HepG2 (cell line): ENCODE data around the gene C10orf143. TPM values are rescaled to one million over a fixed set of nuclear protein-coding genes. Genes with fewer than 3 reads are reported as not detected.

ENCODE experiments used
- ATAC-seq: fragments of 200-7000 bp; cut with Tn5 transposase; 3 replicates; pipeline ENCODE4 v1.9.1; 2020; ENCODE audit warnings: mild to moderate bottlenecking, moderate library complexity
- BruUV-seq: library from RNA; stranded (reverse); fragments of 400-500 nt; replicated peaks from 2 replicates; lab custom pipeline; 2021; lab: Mats Ljungman, UMichigan
- CTCF ChIA-PET: fragments of 300-600 bp; formaldehyde crosslinking; extraction: SDS; loops from one replicate; lab custom pipeline; 2021; ENCODE audit warnings: low total read pairs, inconsistent platforms, low intra/inter-chr PET ratio; lab: Yijun Ruan, JAX
- POLR2A ChIA-PET: fragments of 350-600 bp; sonication (Branson Sonifier 250); formaldehyde crosslinking; loops from one replicate; lab custom pipeline; 2020; ENCODE audit warnings: antibody characterized with exemption, inconsistent platforms; lab: Yijun Ruan, JAX
- DNase-seq: peaks from one replicate; pipeline ENCODE4 v3.0.0-alpha.2; 2015; ENCODE audit warnings: low spot score
- FAIRE-seq: peaks from 3 replicates; lab custom pipeline; 2011; peaks lifted over from hg19 to GRCh38; lab: Jason Lieb, UNC
- H2AFZ ChIP-seq: one replicate; pipeline ENCODE4 v1.6.1; 2011; ENCODE audit warnings: low read length, inconsistent platforms
- H3K27ac ChIP-seq: fragments of 300-600 bp; 3 replicates; pipeline ENCODE4 v1.8.0; 2011; ENCODE audit warnings: mixed run types, mild to moderate bottlenecking, mixed read lengths, low read length, inconsistent platforms; ENCODE audit not compliant: insufficient read depth; ENCODE audit errors: extremely low read length
- H3K27me3 ChIP-seq, 2 experiments: fragments of 200-600 bp in 1 of 2; 2 replicates in 1 of 2; 3 replicates in 1 of 2; pipeline versions ENCODE4 v1.6.0 to v1.8.0; 2011; ENCODE audit warnings: low read length in 2 of 2, mild to moderate bottlenecking in 2 of 2, moderate library complexity in 2 of 2, inconsistent platforms in 1 of 2; ENCODE audit not compliant: insufficient read depth in 2 of 2, control insufficient read depth in 1 of 2
- H3K36me3 ChIP-seq, 2 experiments: fragments of 200-600 bp in 1 of 2; replicated peaks in 1 of 2; 2 replicates in 1 of 2; 3 replicates in 1 of 2; pipeline versions ENCODE4 v1.5.1 to v1.8.0; 2011; ENCODE audit warnings: low read length in 2 of 2, inconsistent platforms in 1 of 2; ENCODE audit not compliant: insufficient read depth in 2 of 2, control insufficient read depth in 1 of 2
- H3K4me1 ChIP-seq: 2 replicates; pipeline ENCODE4 v1.5.1; 2012; ENCODE audit warnings: low read length, inconsistent platforms; ENCODE audit not compliant: insufficient read depth
- H3K4me2 ChIP-seq: 2 replicates; pipeline ENCODE4 v1.6.0; 2011; ENCODE audit warnings: low read depth, low read length, inconsistent platforms
- H3K4me3 ChIP-seq, 3 experiments: fragments of 200-600 bp in 1 of 3; sonication (generic), shearing (Covaris generic) in 1 of 3; replicated peaks in 1 of 3; 2 replicates each; pipeline ENCODE4 v1.5.1; 2011 to 2016; ENCODE audit warnings: low read length in 3 of 3, inconsistent platforms in 2 of 3, low read depth in 2 of 3, mild to moderate bottlenecking in 2 of 3, control low read depth in 1 of 3, mixed read lengths in 1 of 3; ENCODE audit not compliant: insufficient read depth in 1 of 3
- H3K79me2 ChIP-seq: one replicate; pipeline ENCODE4 v1.6.1; 2011; ENCODE audit warnings: low read length, inconsistent platforms; ENCODE audit not compliant: insufficient read depth
- H3K9ac ChIP-seq: 2 replicates; pipeline ENCODE4 v1.6.0; 2011; ENCODE audit warnings: mild to moderate bottlenecking, low read depth, low read length, inconsistent platforms; ENCODE audit not compliant: insufficient read depth
- H3K9me3 ChIP-seq: 2 replicates; pipeline ENCODE4 v1.5.1; 2012; ENCODE audit warnings: mild to moderate bottlenecking, low read length
- H4K20me1 ChIP-seq: 2 replicates; pipeline ENCODE4 v1.6.0; 2011; ENCODE audit warnings: inconsistent platforms, mild to moderate bottlenecking, low read length, moderate library complexity; ENCODE audit not compliant: insufficient read depth
- ATF7-NPFF ChIP-seq: sonication (generic); formaldehyde crosslinking; IDR thresholded peaks from 2 replicates; pipeline ENCODE4 v1.8.1; 2023; ENCODE audit warnings: mild to moderate bottlenecking, low read depth, missing genetic modification reagents, moderate library complexity
- MAF1 ChIP-seq: sonication (generic); formaldehyde crosslinking; IDR thresholded peaks from 2 replicates; pipeline ENCODE4 v1.5.0; 2020; ENCODE audit warnings: missing genetic modification reagents, borderline replicate concordance
- NR3C1 ChIP-seq: sonication (generic); formaldehyde crosslinking; IDR thresholded peaks from 2 replicates; pipeline ENCODE4 v1.4.0; 2020; ENCODE audit warnings: missing genetic modification reagents
- TARDBP ChIP-seq: sonication (generic); formaldehyde crosslinking; IDR thresholded peaks from 2 replicates; pipeline ENCODE4 v1.8.0; 2022; ENCODE audit warnings: mild to moderate bottlenecking, missing genetic modification reagents
- ZNF10 ChIP-seq: sonication (generic); formaldehyde crosslinking; IDR thresholded peaks from 2 replicates; pipeline ENCODE4 v1.4.0; 2020; ENCODE audit warnings: mild to moderate bottlenecking, low read depth, missing genetic modification reagents, borderline replicate concordance
- ZNF143 ChIP-seq: sonication (generic); formaldehyde crosslinking; IDR thresholded peaks from 2 replicates; pipeline ENCODE4 v1.4.0; 2020; ENCODE audit warnings: missing genetic modification reagents
- ZNF256 ChIP-seq: sonication (generic); formaldehyde crosslinking; conservative IDR thresholded peaks from 2 replicates; pipeline ENCODE4 v1.4.0; 2020; ENCODE audit warnings: missing genetic modification reagents
- ZNF280B ChIP-seq: sonication (generic); formaldehyde crosslinking; IDR thresholded peaks from 2 replicates; pipeline ENCODE4 v1.5.0; 2020; ENCODE audit warnings: missing genetic modification reagents, mild to moderate bottlenecking, borderline replicate concordance
- ZNF567 ChIP-seq: sonication (generic); formaldehyde crosslinking; IDR thresholded peaks from 2 replicates; pipeline ENCODE4 v1.8.1; 2023; ENCODE audit warnings: mild to moderate bottlenecking, missing genetic modification reagents, borderline replicate concordance
- ZNF850 ChIP-seq: sonication (generic); formaldehyde crosslinking; conservative IDR thresholded peaks from 2 replicates; pipeline ENCODE4 v1.9.0; 2021; ENCODE audit warnings: mild to moderate bottlenecking, missing genetic modification reagents
- WGBS: methylation state at CpG from one replicate; pipeline ENCODE4 v1.1.6; 2017; ENCODE audit warnings: low lambda C conversion rate; 5-methylcytosine and 5-hydroxymethylcytosine counted together
- in situ Hi-C: cut with HindIII; loops from 2 replicates; pipeline ENCODE4 v1.10.0; 2017; ENCODE audit warnings: low pct_unique_long_range_greater_than_20kb; ENCODE audit not compliant: extremely low pct_ligation_motif_present
- intact Hi-C: fragments of 100-400 bp; cut with micrococcal nuclease; formaldehyde crosslinking; loops from one replicate; pipeline ENCODE4 v1.10.0; 2022; ENCODE audit not compliant: unreplicated experiment
- polyA plus RNA-seq, 8 experiments: library from polyadenylated mRNA; depleted of rRNA in 3 of 8; stranded (reverse) in 7 of 8; unstranded in 1 of 8; fragments of >200 nt; fragmentation: Illumina TruSeq in 4 of 8; extraction: Trizol in 4 of 8; gene quantifications; 2 replicates each; pipeline versions ENCODE4 v1.2.1 to v1.2.3, GENCODE V29; 2011 to 2016; ENCODE audit warnings: low read depth in 4 of 8, missing spikeins in 1 of 8, mixed read lengths in 1 of 8; ENCODE audit not compliant: insufficient read depth in 1 of 8
- total RNA-seq, 5 experiments: library from RNA; depleted of rRNA; stranded (reverse); fragments of >200 nt; fragmentation: Illumina TruSeq; extraction: Trizol; gene quantifications; 2 replicates each; pipeline ENCODE4 v1.2.3, GENCODE V29; 2016; ENCODE audit warnings: low read depth in 1 of 5
- TF ChIP-seq, protein P1 (sequence below): sonication (generic); formaldehyde crosslinking; IDR thresholded peaks from 2 replicates; pipeline ENCODE4 v1.5.0; 2020; ENCODE audit warnings: mild to moderate bottlenecking, missing genetic modification reagents
- TF ChIP-seq, protein P2 (sequence below): sonication (generic); formaldehyde crosslinking; IDR thresholded peaks from 2 replicates; pipeline ENCODE4 v1.5.1; 2020; ENCODE audit warnings: missing genetic modification reagents, mild to moderate bottlenecking, borderline replicate concordance

Gene C10orf143
- total and polyA plus RNA-seq, 2 of the 13 experiments (the other 11 are each of a cell fraction or from before 2014, with no cell fraction given): 0.21 to 0.91 TPM

DNA sequence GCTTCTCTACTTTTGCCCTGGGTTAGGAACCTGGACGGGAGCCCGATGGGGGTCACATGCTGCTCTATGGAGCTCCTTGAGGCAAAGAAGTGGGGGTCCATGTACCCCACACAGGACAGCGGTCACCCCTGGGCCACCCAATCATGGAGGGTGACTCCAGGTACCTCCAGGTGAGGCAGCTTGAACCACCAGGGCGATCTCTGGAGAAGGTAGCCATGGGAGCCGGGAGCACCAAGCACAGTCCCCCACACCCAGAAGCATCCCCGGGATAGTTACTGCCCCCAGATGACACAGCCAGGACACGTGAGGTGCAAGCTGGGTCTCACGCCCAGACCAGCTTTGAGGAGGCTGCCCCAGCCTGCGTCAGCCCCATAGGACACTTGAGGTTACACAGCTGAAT, 58.4 kb downstream of the C10orf143 start:
- BruUV-seq: no TSS peak
- Histone ChIP-seq H3K27me3 (peaks cover 4 to 33% of the 10 kb centered on the region in 2 experiments), H3K36me3 (no peaks in the 10 kb centered on the region), H3K9me3 (no peaks in the 10 kb centered on the region), H3K79me2 (no peaks in the 10 kb centered on the region), H3K9ac (no peak overlapping the region), H3K4me1 (no peaks in the 10 kb centered on the region), H3K27ac (no peak overlapping the region), H3K4me2 (no peak overlapping the region), H2AFZ (no peak overlapping the region), H3K4me3 (no peak overlapping the region), H4K20me1 (no peaks in the 10 kb centered on the region)
- FAIRE-seq (no peak), ATAC-seq (no peak), DNase-seq (no peak)
- in situ Hi-C loops: no loop called here
- ChIA-PET CTCF (no interaction called here), POLR2A (no interaction called here)
- TF ChIP-seq, protein P1, sequence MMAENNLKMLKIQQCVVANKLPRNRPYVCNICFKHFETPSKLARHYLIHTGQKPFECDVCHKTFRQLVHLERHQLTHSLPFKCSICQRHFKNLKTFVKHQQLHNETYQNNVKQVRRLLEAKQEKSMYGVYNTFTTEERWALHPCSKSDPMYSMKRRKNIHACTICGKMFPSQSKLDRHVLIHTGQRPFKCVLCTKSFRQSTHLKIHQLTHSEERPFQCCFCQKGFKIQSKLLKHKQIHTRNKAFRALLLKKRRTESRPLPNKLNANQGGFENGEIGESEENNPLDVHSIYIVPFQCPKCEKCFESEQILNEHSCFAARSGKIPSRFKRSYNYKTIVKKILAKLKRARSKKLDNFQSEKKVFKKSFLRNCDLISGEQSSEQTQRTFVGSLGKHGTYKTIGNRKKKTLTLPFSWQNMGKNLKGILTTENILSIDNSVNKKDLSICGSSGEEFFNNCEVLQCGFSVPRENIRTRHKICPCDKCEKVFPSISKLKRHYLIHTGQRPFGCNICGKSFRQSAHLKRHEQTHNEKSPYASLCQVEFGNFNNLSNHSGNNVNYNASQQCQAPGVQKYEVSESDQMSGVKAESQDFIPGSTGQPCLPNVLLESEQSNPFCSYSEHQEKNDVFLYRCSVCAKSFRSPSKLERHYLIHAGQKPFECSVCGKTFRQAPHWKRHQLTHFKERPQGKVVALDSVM (CRISPR knock-in tag): no peak
- intact Hi-C loops: no loop called here
- WGBS: 43% methylated on average over 5 of the region's 9 CpGs

DNA sequence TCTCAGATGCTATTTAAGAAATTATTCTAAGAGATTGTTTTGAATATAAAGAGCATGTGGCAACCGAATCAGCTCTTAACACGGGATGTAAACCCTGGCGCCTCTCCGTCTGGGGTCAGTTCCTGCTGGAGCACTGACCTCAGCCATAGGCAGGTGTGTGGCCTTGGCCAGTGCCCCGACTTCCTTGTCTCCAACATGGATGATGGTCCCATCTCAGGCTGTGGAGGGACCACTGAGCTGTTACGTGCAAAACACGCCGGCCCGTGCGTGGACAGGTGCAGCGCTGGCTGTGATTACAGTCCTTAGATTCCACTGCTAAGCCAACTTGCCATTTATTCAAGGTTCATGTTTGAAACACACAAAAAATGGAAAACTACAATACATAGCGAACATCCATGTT, 59.9 kb downstream of the C10orf143 start:
- Histone ChIP-seq H3K9me3 (no peaks in the 10 kb centered on the region), H3K79me2 (no peaks in the 10 kb centered on the region), H2AFZ (no peak overlapping the region), H3K36me3 (no peaks in the 10 kb centered on the region), H3K27me3 (peaks cover 4 to 33% of the 10 kb centered on the region in 2 experiments), H3K27ac (no peak overlapping the region), H3K4me3 (no peak overlapping the region), H3K4me2 (no peak overlapping the region), H3K4me1 (no peaks in the 10 kb centered on the region), H3K9ac (no peak overlapping the region), H4K20me1 (no peaks in the 10 kb centered on the region)
- in situ Hi-C loops: no loop called here
- FAIRE-seq: no peak
- WGBS: 41% methylated on average over 12 of the region's 12 CpGs
- no TSS peak for BruUV-seq
- ATAC-seq: no peak
- POLR2A ChIA-PET: no interaction called here
- DNase-seq: no peak
- CTCF ChIA-PET: no interaction called here
- intact Hi-C loops: no loop called here
- no peak for TF ChIP-seq NR3C1 (CRISPR knock-in tag)
- no peak for TF ChIP-seq MAF1 (CRISPR knock-in tag)
- TF ChIP-seq TARDBP (CRISPR knock-in tag): no peak
- TF ChIP-seq ZNF256: no peak
- TF ChIP-seq ZNF10: no peak
- TF ChIP-seq ZNF143 (CRISPR knock-in tag): no peak
- no peak for TF ChIP-seq ATF7-NPFF (CRISPR knock-in tag)
- TF ChIP-seq ZNF280B (CRISPR knock-in tag): no peak
- TF ChIP-seq, protein P2, sequence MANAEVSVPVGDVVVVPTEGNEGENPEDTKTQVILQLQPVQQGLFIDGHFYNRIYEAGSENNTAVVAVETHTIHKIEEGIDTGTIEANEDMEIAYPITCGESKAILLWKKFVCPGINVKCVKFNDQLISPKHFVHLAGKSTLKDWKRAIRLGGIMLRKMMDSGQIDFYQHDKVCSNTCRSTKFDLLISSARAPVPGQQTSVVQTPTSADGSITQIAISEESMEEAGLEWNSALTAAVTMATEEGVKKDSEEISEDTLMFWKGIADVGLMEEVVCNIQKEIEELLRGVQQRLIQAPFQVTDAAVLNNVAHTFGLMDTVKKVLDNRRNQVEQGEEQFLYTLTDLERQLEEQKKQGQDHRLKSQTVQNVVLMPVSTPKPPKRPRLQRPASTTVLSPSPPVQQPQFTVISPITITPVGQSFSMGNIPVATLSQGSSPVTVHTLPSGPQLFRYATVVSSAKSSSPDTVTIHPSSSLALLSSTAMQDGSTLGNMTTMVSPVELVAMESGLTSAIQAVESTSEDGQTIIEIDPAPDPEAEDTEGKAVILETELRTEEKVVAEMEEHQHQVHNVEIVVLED (CRISPR knock-in tag): no peak
- no peak for TF ChIP-seq ZNF567 (CRISPR knock-in tag)
- TF ChIP-seq ZNF850: no peak
